Neural crest cell (in vitro differentiated cells): Measurements from ENCODE around the gene CHPF2. TPM values are rescaled to one million over a fixed set of nuclear protein-coding genes. Genes with fewer than 3 reads are reported as not detected.

Source experiments
- DNase-seq: peaks from one replicate; pipeline ENCODE4 v3.0.0; 2021; ENCODE audit warnings: low read depth, mixed read lengths, low spot score
- H3K27ac Mint-ChIP-seq: one replicate; pipeline ENCODE4 v1.8.0; 2021; ENCODE audit warnings: mild to moderate bottlenecking, mixed read lengths; ENCODE audit not compliant: unreplicated experiment
- H3K27me3 Mint-ChIP-seq: 2 replicates; pipeline ENCODE4 v1.8.0; 2021; ENCODE audit warnings: low read depth, mild to moderate bottlenecking, mixed read lengths
- H3K36me3 Mint-ChIP-seq: 2 replicates; pipeline ENCODE4 v1.8.0; 2021; ENCODE audit warnings: low read depth, mild to moderate bottlenecking, mixed read lengths
- H3K4me1 Mint-ChIP-seq: 2 replicates; pipeline ENCODE4 v1.8.0; 2021; ENCODE audit warnings: mixed read lengths
- H3K4me3 Mint-ChIP-seq: one replicate; pipeline ENCODE4 v1.8.0; 2021; ENCODE audit warnings: mild to moderate bottlenecking, mixed read lengths
- H3K9me3 Mint-ChIP-seq: 2 replicates; pipeline ENCODE4 v1.8.0; 2021; ENCODE audit warnings: mixed read lengths
- CTCF ChIP-seq: fragments of 200-600 bp; sonication (generic); conservative IDR thresholded peaks from 2 replicates; pipeline ENCODE4 v1.5.0; 2021; ENCODE audit warnings: antibody characterized with exemption, mild to moderate bottlenecking
- long read RNA-seq: library from polyadenylated mRNA; unstranded; transcript quantifications from one replicate; pipeline ENCODE4 v2.0.0, GENCODE V29; 2020
- total RNA-seq: library from RNA; stranded (reverse); gene quantifications from 2 replicates; pipeline ENCODE4 v1.2.1, GENCODE V29; 2021

The CHPF2 gene
- total RNA-seq: 33.1 and 34.1 TPM in 2 replicates
- long read RNA-seq: 0 reads

GRCh38 chr7:151232091-151232916 is at the start of gene CHPF2:
CHPF2 (plus strand) TSS chr7:151232483; CDS start chr7:151234012, 1,529 bp downstream.
- DNase-seq: peak; percentile 74
- Mint-ChIP-seq H3K9me3 (no peaks in the 10 kb centered on the region), H3K27me3 (no peaks in the 10 kb centered on the region), H3K4me3 (peak within 1 kb of the TSS; percentile 98), H3K27ac (peak within 1 kb of the TSS; percentile 99), H3K36me3 (peaks cover 4% of the 10 kb centered on the region), H3K4me1 (peaks cover 31% of the 10 kb centered on the region)
- TF ChIP-seq CTCF: no peak

GRCh38 chr7:151185762-151186639 is 46.3 kb upstream of the CHPF2 start:
- no peaks in the 10 kb centered on the region for H3K36me3 Mint-ChIP-seq
- no peak for TF ChIP-seq CTCF
- no peak overlapping the region for H3K27ac Mint-ChIP-seq
- no peaks in the 10 kb centered on the region for H3K9me3 Mint-ChIP-seq
- no peak overlapping the region for H3K4me3 Mint-ChIP-seq
- peaks cover 3% of the 10 kb centered on the region for H3K4me1 Mint-ChIP-seq
- no peak for DNase-seq
- peaks cover 17% of the 10 kb centered on the region for H3K27me3 Mint-ChIP-seq

- Mint-ChIP-seq H3K27ac (no peak within 1 kb of the TSS), H3K36me3 (no peaks in the 10 kb centered on the region), H3K4me3 (no peak within 1 kb of the TSS), H3K9me3 (no peaks in the 10 kb centered on the region), H3K4me1 (peaks cover 3% of the 10 kb centered on the region), H3K27me3 (peaks cover 17% of the 10 kb centered on the region)
- no peak for TF ChIP-seq CTCF
- DNase-seq: no peak
Measured at GRCh38 chr7:151186640-151187408, 45.5 kb upstream of the CHPF2 start, which contains the start of gene ASB10. ASB10 (minus strand) TSS chr7:151187250; CDS start chr7:151187130, 120 bp downstream.

- peaks cover 17% of the 10 kb centered on the region for H3K27me3 Mint-ChIP-seq
- no peak overlapping the region for H3K27ac Mint-ChIP-seq
- no peaks in the 10 kb centered on the region for H3K36me3 Mint-ChIP-seq
- no peak for TF ChIP-seq CTCF
- no peak overlapping the region for H3K4me3 Mint-ChIP-seq
- peaks cover 3% of the 10 kb centered on the region for H3K4me1 Mint-ChIP-seq
- DNase-seq: no peak
- no peaks in the 10 kb centered on the region for H3K9me3 Mint-ChIP-seq
Measured at GRCh38 chr7:151187409-151188251, 44.7 kb upstream of the CHPF2 start.
